ENCODE data around the gene LSM3.

LSM3 gene

GRCh38 chr3:14201940-14202684, 23.5 kb downstream of the LSM3 start:
- DNase-seq = no peak

- DNase-seq = no peak
Measured at GRCh38 chr3:14202874-14203520, 24.4 kb downstream of the LSM3 start.

- peak; percentile 67 for DNase-seq
Measured at GRCh38 chr3:14203521-14204079, 25.0 kb downstream of the LSM3 start.

GRCh38 chr3:14204515-14205284, 26.1 kb downstream of the LSM3 start:
- no peak for DNase-seq

- no peak for DNase-seq
Measured at GRCh38 chr3:14206548-14207177, 28.0 kb downstream of the LSM3 start.

GRCh38 chr3:14208168-14208567, 29.6 kb downstream of the LSM3 start:
- DNase-seq = no peak

- DNase-seq = no peak
Measured at GRCh38 chr3:14208977-14209394, 30.4 kb downstream of the LSM3 start.

- no peak for DNase-seq
Measured at GRCh38 chr3:14209581-14210289, 31.1 kb downstream of the LSM3 start.

GRCh38 chr3:14210290-14210688, 31.7 kb downstream of the LSM3 start:
- DNase-seq = no peak

GRCh38 chr3:14210843-14211594, 32.4 kb downstream of the LSM3 start:
- no peak for DNase-seq

GRCh38 chr3:14211621-14212020, 33.0 kb downstream of the LSM3 start:
- no peak for DNase-seq

GRCh38 chr3:14212032-14212431, 33.4 kb downstream of the LSM3 start:
- no peak for DNase-seq

- no peak for DNase-seq
Measured at GRCh38 chr3:14213066-14213774, 34.6 kb downstream of the LSM3 start.

- DNase-seq = no peak
Measured at GRCh38 chr3:14214764-14215163, 36.1 kb downstream of the LSM3 start.

GRCh38 chr3:14216257-14217048, 37.8 kb downstream of the LSM3 start:
- DNase-seq = no peak

GRCh38 chr3:14218355-14218754, 39.7 kb downstream of the LSM3 start:
- no peak for DNase-seq

- DNase-seq = no peak
Measured at GRCh38 chr3:14220933-14221332, 42.3 kb downstream of the LSM3 start.

GRCh38 chr3:14221902-14222301, 43.3 kb downstream of the LSM3 start:
- no peak for DNase-seq

- DNase-seq = no peak
Measured at GRCh38 chr3:14222457-14222856, 43.8 kb downstream of the LSM3 start.
